SK-N-SH (cell line): Measurements from ENCODE around the gene DMRT1.

Experiments used
- CTCF ChIP-seq: fragments of 200-600 bp; sonication (generic); IDR thresholded peaks from 2 replicates; pipeline ENCODE4 v1.6.1; 2017; ENCODE audit warnings: antibody characterized with exemption, mild to moderate bottlenecking, moderate library complexity
- NRF1 ChIP-seq: IDR thresholded peaks from 2 replicates; pipeline ENCODE4 v1.6.1; 2012; ENCODE audit warnings: low read depth, mild to moderate bottlenecking, low read length
- PBX3 ChIP-seq: IDR thresholded peaks from 2 replicates; pipeline ENCODE4; 2012
- RAD21 ChIP-seq: IDR thresholded peaks from 2 replicates; pipeline ENCODE4 v1.6.1; 2012; ENCODE audit warnings: mild to moderate bottlenecking, low read length
- SIN3A ChIP-seq: IDR thresholded peaks from 2 replicates; pipeline ENCODE4 v1.6.1; 2012; ENCODE audit warnings: low read depth, mild to moderate bottlenecking, low read length, moderate library complexity, borderline replicate concordance
- TF ChIP-seq, protein P1 (sequence below): fragments of 150-350 bp; IDR thresholded peaks from 2 replicates; pipeline ENCODE4 v1.6.1; 2016; ENCODE audit warnings: mild to moderate bottlenecking, low read depth, low read length

DNA sequence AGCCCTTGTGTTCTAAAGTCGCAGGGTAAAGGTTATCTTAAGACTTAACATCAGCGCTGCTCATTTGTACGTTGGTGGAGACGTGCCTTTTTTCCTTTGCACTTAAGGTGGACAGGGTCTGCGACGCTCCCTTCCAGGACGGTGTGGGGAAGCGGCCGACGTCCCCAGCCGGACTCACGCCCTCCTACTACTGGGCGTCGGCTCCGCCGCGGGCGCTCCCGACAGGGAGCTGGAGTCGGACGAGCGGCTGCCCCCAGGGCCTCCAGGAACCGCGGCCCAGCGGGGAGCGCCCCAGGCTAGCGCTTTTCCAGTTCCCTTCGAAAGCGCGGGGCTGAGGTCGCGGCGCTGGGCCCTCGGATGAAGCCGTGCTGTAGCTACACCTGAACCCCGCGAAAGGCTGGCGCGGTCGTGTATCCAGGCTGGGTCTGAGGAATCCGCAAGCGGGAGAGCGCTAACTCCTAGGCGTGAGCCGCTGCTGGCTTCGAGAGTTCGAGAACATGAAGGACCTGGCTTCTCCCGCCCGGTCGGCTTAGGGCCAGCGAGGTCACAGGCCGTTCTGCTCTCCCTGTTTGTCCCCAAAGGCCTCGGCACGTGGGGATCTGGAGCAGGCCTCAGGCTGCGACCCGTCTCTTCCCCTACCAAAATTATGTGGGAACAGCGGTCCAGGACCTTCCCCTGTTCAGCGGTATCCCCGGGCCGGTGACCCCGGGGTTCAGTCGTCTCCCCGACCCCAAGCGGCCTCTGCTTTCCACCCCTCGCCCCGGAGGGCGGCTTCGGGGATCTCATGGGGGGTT lies 131.2 kb downstream of the DMRT1 start:
- TF ChIP-seq NRF1, result no peak
- TF ChIP-seq CTCF, result no peak
- TF ChIP-seq PBX3, result no peak
- no peak for TF ChIP-seq RAD21
- no peak for TF ChIP-seq SIN3A
- TF ChIP-seq, protein P1, sequence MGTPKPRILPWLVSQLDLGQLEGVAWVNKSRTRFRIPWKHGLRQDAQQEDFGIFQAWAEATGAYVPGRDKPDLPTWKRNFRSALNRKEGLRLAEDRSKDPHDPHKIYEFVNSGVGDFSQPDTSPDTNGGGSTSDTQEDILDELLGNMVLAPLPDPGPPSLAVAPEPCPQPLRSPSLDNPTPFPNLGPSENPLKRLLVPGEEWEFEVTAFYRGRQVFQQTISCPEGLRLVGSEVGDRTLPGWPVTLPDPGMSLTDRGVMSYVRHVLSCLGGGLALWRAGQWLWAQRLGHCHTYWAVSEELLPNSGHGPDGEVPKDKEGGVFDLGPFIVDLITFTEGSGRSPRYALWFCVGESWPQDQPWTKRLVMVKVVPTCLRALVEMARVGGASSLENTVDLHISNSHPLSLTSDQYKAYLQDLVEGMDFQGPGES, result no peak
